NCI-H1930 (cell line): ENCODE results near the gene URB1.
"Not testable (repeated sequence)": the region's sequence is repeated elsewhere in the genome, so short reads cannot be mapped to it uniquely, and the experiment has no call there.

Source experiments
- DNase-seq, 2 experiments: peaks; one replicate each; lab custom pipeline; 2025; lab: John Stamatoyannopoulos, UW

URB1 gene

DNA sequence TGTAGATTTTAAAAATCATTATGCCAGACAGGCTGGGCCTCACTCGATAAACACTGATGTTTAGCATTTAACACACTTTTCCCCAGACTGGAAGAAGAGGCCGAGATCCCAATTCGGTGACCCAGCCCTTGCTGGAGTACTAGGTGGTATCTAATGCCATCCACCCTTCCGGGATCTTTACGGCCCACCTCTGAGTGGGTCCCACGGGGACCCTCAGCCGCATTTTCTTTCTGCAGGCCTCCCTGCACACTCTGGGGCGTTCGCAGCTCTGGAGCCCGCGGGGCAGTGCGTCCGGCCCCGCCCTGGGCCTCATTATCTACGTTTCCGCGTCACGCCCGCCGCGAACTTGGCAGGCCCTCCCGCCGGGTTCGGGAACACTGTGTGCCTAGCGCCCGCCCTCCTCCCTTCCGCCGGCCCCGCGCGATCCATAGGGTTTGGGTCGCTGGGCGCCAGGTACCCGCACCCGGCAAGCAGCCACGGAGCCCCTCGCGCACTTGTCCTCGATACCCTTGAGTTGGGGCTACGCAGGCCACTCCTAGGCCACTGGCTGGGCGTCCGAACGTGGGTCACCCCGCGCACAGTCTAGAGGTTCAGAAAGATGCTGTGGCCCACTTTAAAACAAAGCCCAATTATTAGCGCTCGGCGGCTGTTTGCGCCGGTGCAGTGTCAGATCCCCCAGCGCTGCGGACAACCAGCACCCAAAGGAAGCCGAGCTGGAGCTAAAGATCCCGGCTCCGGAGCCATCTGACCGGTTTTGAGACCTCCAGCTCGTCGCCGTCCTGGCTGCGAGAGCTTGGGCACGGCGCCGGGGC, 18.7 kb upstream of the URB1 start:
- DNase-seq: peak; percentile 26 to 32

DNA sequence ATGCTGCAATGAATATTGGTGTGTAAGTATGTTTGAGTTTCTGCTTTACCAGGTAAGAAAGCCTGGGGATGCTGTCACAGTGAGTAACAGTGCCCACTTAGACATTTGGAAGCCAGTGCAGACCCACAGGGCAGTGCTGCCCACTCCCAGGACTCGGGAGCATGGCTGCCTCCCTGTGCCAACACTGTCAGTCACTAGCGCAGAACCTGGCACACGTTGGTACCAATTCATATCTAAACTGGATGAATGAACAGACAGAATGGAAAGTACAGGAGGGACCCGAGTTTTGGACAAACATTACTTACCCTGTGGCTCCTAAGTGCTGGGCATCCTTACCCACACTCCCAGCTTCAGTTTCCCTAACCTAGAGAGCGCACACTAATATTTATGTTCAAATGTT, 18.1 kb upstream of the URB1 start:
- no peak for DNase-seq

DNA sequence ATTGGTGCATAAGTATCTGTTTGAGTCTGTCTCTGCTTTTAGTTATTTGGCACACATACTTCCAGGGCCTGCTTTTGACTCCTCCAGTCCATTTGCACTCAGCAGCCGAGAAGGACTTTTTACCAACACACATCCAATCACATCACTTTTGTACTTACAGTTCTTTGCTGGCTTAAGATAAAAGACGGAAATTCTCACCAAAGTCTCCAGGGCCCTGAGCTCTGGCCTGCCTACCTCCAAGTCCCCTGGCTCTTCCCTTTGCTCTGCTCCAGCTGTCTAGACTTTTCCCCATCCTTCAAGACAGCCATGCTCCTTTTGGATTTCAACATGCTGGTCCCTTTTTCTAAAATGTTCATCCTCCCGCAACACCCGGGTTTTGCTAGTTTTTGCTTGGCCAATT, 17.5 kb upstream of the URB1 start:
- DNase-seq: no peak

DNA sequence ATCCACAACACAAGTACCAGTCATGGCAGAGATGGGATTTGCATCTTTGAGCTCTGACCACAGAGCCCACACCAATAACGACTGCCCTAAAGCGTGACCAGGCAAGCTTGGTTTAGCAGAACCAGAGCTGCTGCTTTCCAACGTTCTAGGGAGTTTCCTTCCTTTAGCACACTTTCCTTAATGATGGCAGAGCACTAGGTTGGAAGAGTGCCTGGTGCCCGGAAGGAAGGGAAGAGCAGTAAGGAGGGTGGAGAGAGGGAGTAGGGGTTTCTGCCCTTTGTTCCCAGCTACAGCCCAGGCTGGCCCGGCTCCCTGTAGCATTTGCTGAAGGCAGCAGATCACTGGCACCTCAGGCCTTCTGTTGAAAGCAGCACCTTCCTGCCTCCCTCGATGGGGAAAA, 13.6 kb upstream of the URB1 start:
- DNase-seq: no peak

DNA sequence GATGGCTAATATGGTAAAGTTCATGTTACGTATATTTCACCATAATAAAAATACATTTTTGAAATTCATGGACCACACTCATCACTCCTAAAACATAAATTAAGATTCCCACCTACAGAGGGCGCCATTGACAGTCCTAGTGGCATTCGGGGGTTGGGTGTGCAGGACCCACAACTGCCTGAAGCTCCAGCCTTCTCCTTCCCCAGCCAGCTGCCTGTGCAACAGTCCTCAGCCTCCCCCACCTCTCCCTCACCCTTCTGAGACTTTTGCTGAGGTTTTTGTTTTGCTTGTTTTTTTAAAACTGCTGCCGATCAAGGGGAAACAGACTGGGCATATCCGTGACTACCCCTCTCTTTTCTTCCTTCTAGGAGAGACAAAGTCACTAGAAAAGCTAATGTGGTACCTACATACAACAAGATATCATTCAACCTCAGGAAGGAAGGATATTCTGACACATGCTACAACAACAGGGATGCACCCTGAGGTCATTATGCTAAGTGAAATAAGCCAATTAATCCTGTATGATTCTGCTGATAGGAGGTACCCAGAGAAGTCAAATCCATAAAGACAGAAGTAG, 10.5 kb upstream of the URB1 start:
- peak; percentile 40 to 65 for DNase-seq

DNA sequence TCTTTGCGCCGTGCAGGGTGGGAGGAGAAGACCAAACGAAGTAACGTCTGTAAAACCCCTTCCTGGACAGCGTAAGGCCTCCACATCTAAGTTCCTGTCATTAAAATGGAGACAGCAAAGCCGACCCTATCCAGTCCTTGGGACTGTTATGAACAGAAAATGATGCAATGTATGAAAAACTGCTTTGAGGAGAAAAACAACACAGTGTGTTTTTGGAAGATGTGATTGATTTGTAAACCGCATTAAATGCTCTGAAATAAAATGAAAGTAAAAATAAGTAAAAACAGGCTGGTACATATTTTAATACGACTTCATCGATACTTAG, 827 bp upstream of the URB1 start:
- DNase-seq: no peak

DNA sequence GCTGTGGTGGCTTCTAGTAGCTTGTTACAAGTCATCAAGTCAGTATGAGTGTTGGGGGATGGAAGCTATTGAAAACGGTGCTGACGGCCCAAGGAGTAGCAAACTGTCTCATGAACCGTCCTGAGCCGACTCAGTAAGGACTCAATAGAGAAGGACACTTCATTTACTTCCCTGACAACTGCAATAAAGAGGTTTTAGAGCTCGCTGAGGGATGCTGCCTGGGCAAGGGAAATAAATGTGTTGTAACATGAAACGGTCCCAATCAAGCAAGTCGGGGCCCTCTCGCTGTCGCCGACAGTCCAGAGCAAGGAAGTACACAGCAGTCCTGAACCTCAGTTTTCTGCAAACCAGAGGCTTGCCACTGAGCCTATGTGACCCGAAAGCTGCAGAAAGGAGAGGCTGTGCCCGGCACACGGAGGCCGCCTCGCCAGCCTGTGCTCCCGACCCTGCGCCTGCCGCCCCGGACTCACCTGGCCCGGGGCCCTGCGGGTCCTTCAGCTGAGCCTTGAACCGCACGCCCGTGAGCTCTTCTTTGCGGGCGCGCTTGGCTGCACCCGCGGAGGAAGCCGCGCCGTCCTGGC, 423 bp downstream of the URB1 start:
- no peak for DNase-seq

DNA sequence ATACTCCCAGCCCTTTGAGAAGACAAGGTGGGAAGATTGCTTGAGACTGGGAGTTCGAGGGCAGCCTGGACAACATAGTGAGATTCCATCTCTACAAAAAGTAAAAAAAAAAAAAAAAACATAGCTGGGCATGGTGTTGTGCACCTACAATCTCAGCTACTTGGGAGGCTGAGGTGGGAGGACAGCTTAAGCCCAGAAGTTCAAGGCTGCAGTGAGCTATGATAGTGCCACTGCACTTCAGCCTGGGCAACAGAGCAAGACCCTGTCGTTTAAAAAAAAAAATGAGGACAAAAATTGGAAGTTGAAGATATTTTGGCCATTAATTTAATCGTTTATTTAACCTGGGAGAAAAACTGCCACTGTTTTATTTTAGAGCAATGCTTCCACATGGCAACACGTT, 1.1 kb downstream of the URB1 start:
- no peak for DNase-seq

DNA sequence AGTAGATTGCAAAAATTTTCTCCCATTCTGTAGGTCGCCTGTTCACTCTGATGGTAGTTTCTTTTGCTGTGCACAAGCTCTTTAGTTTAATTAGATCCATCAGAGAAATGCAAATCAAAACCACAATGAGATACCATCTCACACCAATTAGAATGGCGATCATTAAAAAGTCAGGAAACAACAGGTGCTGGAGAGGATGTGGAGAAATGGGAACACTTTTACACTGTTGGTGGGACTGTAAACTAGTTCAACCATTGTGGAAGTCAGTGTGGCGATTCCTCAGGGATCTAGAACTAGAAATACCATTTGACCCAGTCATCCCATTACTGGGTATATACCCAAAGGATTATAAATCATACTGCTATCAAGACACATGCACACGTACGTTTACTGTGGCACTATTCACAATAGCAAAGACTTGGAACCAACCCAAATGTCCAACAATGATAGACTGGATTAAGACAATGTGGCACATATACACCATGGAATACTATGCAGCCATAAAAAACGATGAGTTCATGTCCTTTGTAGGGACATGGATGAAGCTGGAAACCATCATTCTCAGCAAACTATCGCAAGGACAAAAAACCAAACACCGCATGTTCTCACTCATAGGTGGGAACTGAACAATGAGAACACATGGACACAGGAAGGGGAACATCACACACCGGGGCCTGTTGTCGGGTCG, 2.1 kb downstream of the URB1 start:
- not testable (repeated sequence) for DNase-seq

DNA sequence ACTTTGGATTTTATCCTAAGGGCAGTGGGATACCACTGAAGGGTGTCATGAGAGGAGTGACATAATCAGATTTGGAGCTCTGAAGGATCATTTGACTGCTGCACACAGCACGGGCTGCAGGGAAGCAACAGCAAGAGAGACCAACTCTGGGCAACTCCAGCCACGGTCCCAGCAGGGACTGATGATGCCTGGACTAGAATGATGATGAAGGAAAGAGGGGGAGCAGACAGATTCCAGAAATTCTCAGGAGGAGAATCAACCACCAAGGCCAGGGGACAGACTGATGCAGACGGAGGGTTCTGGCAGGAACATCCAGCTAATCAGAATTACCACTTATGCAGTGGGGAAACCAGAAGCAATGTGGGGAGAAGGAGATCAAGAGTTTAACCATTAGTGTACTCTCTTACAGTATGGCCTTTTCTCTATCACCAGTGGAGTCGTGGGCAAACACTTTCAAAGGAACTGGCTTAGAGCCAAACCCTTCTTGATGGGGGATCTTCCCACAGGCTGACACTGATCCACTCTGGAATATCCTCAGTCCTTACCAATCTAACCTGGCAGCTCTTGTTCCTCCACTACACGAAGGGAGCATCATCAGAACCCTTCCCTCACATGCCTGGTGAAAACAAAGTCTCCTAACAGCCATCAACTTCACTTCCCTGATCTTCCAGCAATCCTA, 3.3 kb downstream of the URB1 start:
- DNase-seq: no peak

DNA sequence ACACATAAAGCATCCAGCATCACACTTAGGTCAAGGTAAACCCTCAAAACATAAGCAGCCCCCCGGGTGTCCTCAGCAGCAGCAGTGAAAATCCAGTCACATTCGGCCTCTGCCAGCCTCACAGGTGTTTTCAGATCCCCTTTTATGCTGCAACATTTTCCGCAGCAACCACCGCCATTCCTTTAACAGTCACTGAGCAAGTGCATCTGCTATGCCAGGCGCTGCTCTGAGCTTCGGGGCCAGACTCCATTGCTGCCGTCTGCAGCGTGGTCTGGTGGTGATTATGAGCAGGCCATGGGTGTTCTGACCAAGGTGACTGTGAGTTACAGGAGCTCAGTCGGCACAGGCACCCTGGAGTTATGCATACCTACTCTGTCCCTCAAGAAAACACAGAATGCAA, 4.5 kb downstream of the URB1 start:
- DNase-seq: no peak

DNA sequence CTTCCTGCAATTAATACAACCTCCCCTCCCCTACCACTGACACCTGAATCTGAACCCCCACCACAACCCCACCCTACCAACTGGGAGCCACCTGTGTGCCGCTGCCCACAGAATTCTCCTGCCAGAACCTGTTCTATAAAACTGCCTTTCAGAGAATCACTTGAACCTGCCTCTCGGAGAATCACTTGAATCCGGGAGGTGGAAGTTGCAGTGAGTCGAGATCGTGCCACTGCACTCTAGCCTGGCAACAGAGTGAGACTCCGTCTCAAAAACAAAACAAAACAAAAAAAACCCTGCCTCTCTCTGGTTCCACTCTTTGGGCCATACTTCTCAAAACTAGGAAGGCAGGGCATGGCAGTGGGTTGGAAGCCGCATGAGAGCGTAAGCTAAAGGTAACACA, 5.7 kb downstream of the URB1 start:
- no peak for DNase-seq

DNA sequence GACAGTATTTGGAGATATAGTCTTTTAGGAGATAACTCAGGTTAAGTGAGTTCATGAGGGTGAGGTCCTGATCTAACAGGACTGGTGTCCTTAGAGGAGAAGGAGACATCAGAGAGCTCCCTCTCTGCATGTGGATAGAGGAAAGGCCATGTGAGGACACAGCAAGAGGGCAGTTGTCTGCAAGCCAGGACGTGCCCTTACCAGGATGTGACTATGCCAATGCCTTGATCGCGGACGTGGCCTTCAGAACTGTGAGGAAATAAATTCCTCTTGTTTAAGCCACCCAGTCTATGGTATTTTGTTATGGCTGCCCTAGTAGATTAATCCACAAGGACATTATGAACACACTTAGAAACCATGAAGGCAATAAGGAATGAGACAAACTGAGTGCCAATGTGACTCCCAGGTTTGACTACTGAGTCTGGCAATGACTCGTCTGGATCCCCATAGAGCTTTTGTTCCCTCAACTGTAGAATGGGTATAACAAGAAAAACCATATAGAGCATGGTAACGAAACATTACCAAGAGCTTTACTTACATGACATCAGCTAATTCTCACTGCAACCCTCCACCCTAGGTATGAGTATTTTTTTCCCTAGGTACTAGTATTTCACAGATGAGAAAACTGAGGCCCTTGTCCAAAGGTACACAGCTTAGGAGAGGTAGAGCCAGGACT, 6.5 kb downstream of the URB1 start:
- no peak for DNase-seq

DNA sequence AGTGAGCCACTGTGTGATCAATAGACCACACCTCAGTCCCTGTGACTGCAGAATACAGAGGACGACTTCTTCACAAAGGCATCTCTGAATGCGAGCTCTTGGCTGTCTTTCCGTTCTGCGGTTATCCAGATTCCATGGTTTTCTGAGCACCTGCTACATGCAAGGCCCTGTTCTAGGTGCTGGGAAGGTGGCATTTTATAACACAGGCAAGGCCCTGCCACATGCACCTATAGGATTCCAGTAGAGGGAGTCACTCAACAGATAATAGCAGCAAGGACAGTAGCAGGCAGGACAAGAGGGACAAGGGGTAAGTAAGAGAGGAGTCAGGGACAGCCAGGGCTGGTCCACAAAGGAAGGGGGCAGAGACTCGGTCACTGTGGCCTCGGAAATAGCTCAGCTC, 9.0 kb downstream of the URB1 start:
- DNase-seq: no peak

DNA sequence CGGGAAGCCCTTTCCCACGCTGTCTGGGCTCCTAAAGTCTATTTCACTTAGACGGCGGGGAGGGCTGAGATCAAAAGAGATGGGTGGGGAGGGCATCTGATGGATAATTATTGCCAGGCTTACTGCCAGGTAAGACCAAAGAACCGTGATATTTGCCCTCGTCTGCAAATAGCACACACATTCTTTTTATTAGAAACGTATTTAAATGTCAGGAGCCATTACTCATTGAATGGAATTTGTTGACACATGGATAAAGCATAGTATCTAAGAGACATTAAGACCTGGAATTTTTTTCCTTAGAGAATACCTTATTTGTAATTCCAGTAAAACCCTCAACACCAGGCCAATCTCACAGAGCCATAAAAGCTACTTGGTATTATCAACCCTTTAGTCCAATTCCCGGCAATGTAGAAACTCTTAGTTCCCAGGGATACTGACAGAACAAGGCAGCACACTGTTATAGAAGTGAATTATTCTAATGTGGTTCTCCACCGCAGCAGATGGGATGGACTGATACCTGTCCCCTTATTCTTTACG, 10.6 kb downstream of the URB1 start:
- no peak for DNase-seq

DNA sequence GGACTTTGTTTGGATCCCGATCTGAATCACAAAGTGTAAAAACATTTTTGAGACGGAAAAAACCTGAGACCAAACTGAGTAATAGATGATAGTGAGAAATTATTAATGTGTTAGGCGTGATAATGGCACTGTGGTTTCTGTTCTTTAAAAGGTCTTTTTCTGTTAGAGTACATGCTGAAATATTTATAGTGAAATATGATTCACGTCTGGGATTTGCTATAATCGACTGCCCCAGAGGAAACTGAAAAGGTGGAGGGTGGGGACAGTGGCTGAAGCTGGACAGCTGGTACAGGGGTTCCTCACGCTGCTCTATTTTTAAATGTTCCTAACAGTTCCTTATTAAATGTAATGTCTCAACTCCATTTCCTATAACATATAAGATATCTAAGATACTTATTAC, 11.2 kb downstream of the URB1 start:
- no peak for DNase-seq

DNA sequence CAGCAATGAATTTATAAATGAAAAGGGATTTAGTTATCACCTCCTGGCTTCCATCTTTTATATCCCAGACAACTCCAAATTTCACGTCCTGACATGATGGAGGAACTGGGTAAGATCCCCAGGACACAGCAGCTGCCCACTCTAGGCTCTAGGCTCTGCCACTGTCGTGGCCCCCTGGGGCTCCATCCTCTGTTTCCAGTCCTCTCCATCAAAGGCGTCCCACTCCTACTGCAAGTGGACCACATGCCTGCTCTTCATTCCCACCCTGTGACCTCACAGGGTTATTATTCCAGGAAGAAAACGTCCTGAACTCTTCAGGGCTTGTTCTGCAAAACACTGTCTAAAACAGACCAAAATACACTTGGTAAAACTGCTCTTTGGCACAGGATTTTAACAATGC, 11.9 kb downstream of the URB1 start:
- no peak for DNase-seq

DNA sequence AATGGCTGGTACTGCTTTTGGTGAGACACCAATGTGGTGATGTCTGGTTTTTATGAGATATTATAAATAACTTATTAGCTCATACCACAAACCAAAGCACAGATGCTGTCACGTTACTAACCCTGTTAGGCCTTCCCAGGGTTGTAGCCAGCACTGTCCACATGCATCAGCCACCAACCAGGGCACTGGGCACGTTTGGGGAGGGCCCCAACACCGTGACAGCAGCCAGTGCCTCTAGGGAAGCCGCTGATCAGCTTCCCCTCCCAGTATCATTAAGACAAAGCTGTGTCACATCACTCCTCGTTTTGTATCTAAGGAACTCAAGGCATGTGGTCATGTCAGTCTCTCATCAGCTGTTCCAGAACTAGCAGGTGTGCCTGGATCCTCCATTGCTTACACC, 13.9 kb downstream of the URB1 start:
- DNase-seq: no peak

DNA sequence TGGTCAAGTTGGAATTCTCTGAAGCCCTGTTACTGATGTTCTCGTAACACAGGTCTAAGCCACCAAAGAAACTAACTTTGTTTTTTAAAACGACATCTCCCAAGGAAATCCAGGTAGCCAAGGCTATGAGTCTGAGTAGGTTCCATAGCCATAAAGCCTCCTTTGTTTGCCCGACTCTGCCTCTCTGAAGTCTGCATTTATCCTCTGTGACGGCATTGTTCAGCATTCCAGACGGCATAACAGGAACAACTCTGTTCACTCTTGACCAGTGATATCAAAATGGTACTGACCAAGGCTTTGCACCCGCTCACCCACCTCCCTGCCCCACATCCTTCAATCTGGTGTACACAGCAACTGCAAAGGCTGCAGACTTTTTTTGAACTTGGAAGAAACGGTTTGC, 14.8 kb downstream of the URB1 start:
- no peak for DNase-seq

DNA sequence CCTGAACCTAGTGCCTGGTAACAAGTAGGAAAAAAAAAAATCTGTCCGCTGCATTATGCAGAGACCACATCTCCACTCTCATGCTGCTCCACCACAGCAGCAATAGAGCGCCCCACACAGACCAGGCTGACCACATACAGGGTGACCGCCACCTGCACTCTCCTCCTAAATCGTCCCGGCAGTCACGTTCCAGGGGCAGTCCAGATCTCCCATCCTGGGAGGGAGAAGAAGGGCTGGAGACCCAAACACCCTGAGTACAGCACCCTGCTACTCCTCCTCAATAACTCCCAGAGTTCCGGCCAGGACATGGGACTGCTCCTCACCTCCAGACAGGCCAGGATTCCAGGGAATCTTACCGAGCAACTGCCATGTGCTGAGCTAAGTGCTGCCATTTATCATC, 15.3 kb downstream of the URB1 start:
- DNase-seq: no peak

DNA sequence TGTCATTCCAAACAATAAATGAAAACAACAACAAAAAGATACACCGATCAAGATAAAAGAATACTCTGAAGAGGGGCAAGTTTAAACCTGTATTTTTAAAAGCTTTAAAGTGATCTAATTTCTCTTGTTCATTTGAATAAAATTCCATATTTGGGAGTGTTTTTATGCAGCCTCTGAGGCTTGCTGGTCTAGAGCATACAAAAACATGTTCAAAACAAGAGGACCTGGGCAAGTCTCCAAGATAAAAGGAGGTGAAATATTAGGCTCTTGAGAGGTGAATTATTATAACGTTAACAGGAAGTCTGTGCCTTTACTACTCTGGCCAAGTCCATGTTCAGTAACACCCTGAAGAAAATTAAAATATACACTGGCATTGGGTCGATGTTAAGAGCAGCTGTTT, 20.1 kb downstream of the URB1 start:
- DNase-seq: no peak

DNA sequence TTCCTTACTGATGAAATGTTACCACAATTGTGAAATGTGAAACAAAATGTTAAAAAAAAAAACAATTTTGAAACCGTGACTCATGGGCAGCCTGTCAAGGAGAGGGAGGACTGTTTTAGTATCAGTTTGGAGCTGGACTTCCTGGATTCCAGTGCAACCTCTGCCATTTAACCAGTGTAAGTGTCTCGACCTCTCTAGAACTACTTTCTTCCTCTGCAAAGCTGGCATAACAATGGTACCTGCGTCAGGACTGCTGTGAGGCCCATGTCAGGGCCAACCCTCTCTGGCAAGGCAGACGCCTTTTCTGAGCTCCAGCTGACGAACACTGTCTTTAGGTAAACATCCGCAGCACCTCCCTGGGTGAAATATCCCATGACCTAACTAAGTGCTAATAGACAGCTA, 20.9 kb downstream of the URB1 start:
- no peak for DNase-seq
